ENCODE results near the gene NRXN3.

- TF ChIP-seq CTCF (conservative IDR thresholded peaks at IDR 0.05 in 1 of 2, IDR thresholded peaks at IDR 0.05 in 1 of 2; ENCODE audit: low read depth in 1 of 2, low read length in 2 of 2), result no peak
- TF ChIP-seq EZH2 (IDR thresholded peaks at IDR 0.05; ENCODE audit: low read length, missing control alignments), result no peak
Measured at GRCh38 chr14:78725086-78725485, 554.9 kb downstream of the NRXN3 start.

Measured in fibroblast of lung (primary cell).